GM21723 (cell line): Measurements from ENCODE around the gene OTUD7B.

Experiments used
- ATAC-seq: cut with Tn5 transposase; IDR thresholded peaks from one replicate; pipeline ENCODE4 v1.9.1; 2021; ENCODE audit warnings: mild to moderate bottlenecking, moderate library complexity; ENCODE audit not compliant: unreplicated experiment

OTUD7B gene

DNA sequence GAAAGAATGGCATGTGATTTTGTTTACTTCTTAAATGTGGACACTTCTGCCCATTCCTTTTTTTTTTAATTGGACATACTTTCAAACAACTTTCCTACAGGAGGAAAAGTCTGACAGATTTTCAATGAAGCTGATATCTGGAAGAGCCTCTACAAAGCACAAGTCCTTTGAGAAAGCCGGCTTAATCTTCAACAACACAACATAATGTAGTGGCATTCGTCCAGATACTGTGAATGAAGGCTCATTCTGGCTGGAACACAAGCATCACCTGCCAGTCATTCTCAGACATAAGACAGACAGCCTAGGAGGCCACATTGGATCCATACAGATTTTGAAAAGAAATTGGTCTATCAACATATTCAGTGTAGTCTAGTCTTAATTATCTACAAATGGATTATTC lies 4.9 kb downstream of the OTUD7B start:
- ATAC-seq: no peak

DNA sequence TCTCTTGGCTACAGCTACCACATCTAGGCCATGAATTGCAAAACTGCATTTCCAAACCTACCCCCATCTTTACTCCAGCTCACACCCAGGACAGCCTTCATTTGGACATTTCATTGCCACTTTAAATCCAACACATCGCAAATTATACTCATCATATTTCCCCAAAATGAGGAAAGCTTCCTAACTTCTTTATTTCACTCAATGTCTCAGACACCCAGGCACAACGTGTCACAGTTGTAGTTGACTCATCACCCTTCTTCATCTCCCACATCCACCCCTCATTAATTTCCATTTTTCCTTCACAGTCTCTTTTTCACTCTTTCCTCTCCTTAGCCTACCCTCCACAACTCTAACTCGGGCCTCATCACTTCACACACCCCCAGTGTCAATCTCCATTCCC lies 6.7 kb downstream of the OTUD7B start:
- ATAC-seq: no peak

DNA sequence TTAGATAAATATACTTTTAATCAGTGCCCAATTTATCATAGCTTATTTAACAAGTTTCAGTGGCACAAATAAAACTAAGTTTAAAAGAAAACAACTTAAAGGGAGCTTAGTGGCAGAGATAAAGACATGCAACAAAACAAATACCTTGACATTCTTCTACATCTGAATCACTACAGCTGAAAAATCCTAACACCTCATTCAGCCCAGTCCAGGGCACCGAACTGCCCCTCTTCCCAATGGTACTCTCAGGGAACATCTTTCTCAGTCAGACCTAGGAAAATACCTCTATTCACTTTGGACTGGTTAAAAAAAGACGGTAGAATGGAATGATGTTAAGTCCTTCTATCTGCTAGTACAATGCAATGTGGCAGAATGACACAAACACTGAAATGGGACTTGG lies 8.3 kb downstream of the OTUD7B start:
- no peak for ATAC-seq

DNA sequence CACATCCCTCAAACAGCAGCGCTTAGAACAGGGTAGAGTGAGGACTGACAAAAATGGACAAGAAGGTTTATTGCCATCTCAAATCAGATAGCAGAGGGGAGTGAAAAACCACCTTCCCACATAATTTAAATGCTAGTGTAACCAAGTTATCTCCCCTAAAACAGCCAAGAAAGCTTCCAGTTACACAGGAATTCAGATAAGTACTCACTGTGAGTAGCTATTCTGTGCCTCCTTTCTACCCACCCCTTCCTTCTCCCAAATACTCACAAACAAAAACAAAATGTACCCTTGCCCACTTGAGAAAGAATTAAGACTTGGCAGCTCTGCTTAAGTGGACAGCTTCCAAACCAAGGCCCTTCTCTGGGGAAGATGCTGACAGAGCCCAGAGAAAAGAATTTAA lies 9.1 kb downstream of the OTUD7B start:
- ATAC-seq: no peak

DNA sequence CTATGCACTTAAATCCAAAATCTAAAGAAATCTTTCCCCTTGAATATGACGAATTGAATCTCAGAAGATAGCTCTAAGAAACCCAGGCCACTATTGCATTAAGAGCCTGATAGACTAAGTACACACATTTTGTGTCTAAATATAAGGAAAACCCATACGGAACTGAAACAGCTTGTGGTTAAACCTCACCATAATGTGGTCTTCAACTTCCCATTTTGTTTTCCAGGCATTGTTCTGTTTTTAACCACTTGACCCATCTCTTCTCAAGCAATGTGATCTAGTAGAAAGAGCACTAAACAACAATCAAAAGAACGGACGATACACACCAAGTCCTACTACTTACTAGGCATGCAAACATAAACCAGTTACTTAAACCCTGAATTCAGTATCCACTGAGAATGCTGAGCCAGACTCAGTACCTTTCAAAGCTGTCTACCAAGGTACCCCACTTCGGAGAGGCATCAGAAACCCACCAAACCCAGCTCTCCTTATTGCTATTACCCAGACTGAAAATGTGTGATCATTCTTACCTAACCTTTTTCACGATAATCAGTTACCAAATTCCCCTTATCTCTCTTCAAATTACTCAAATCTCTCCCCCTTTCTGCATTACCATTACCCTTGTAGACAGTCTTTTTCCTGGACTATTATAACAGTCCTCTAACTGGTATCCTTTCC lies 12.8 kb downstream of the OTUD7B start:
- peak; percentile 84 for ATAC-seq

DNA sequence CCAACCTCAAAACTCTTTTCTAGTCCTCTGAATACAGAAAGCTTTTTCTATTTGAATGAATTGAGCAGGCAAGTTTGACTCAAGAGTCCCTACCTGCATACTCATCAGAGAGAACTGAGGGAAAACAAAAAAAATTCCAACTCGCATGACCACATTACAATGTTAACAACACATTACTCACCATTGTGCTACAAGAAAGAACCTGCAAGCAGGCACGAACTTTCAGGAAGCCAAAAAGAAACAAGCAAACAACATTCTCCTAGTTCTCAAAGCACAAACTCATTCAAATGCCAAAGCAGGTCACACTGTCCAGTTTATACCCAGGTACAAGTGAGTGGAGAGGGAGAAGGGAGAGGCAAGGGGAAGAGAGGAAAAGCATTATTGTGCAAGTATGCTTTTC lies 14.6 kb downstream of the OTUD7B start:
- ATAC-seq: no peak

DNA sequence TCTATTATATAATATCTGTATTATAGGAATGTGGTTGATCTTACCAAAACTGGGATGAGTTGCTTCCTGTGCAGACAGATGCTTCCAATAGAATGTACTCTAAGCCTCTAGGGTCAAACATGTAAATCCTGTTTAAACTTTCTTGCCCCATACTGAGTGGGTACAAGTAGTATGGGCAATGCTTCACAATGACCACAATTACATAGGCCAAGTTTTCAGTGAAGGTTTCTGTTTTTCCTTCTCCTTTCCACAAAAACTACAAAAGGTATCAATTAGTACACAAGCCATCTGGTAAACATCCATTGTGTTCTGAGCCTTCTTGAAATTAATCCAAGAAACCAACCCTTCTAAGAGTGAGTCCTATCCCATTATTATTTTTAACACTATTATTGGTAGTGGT lies 16.8 kb downstream of the OTUD7B start:
- no peak for ATAC-seq

DNA sequence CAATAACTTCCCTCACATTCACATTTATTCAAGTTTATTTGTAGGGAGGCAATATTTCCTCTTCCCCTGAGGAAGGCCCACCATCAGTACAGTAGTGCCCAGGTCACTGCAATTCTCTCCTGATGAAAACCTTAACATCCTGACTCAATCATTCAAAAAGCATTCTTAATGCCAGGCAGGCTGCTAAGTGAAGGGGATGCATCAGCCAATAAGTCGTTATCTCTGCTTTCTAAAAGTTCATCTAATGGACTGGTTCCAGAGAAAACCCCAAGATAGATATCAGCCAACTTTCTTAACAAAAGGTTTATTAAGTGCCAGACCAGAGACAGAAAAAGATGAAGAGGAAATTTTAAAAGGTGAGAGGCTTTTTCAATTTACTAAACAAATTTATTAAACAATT lies 17.3 kb downstream of the OTUD7B start:
- ATAC-seq: no peak

DNA sequence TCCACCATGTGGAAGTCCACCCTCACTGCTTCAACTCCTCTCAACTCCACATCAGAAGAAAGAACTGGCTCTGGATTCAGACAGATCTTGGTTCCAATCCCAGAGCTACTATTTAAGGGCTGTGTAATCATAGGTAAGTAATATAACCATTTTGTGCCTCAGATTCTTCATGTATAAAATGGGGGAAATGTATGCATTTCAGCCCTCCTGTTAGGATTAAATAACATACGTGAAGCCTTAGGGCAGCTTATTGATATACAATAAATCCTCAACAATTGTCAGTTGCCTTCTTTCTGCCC lies 23.3 kb downstream of the OTUD7B start:
- no peak for ATAC-seq

DNA sequence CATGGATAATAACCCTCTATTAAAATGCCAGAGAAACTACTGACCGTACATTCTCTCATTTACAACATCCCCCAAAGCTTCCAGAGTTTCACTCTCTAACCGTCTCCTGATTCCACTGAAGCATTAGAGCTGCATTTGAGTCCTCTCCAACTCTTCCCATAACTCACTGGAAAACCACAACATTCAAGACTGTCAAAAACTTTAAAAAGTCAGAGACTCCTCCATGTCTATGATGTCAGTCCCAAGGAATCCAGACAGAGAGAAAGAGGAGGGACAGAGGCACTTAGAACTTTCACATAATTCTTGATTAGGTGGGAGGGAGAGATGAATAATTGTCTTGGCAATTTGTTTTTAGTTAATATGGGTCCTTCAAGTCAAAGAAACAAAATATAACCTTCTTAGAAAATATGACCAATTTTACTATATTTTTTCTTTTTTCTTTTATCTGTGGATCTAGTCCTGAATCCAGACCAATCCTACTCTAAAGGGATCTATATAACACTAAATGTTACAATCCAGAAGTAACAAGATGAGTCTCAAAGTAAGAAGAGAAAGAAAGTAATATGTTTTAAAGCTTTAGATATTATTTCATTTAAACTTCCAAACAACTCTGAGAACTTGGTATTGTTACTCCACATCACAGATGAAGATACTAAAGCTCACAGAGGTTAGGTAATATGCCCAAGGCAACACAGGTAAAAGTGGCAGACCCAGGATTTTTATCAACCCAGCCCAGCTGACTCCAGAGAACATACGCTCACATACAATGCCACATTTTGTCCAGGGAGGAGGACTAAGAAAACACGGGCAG lies 23.8 kb downstream of the OTUD7B start:
- ATAC-seq: no peak

DNA sequence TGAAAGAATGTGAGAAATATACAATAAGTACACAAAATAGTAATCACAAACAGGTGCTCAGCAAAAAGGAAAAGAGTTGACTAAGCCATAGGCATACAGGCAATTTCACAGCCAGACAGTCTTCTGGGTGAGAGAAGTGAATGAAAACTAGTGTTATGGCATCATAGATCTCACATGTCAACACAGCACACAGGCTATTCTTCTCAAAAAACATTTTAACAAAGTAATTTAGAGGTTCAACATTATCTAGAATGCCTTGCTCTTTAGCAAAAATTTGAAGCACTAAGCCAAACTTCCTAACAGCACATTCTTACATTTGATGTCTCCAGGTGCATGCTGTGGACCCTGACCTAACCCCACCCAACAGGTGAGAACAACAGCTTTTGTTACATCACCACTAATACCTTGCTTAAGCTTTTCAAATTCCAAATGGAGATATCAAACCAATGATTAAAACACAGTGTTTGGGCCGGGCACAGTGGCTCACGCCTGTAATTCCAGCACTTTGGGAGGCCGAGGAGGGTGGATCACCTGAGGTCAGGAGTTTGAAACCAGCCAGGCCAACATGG lies 30.5 kb downstream of the OTUD7B start:
- no peak for ATAC-seq

DNA sequence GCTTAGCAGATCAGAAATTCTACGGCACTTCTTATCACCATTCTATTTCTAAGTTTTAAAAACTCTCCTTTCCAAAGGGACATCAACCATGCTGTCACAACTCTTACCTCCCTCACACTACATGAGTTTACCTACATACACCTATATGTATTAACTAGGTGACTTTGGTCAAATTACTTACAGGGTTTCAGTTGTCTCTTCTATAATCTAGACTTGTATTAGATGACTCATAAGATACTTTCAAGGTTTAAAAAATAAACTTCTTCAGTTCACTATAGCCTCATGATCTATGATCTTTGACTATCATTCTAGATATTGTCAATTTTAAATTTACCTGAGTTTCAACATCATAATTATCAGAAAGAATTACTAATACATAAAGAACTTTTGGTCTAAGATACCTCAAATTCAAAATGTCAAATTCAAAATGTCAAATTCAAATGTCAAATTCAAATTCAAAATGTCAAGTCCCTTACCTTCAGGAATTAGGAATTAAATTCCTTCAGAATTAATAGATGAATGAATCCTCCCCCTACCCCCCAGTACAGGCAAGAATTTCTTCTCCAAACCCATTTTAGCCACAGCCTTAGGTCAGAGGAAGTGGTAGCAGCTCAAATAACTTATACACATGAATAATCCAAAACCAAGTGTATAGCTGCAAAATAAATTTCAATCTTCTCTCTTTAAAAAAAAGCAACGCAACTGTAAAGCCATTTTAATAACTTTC lies 31.1 kb downstream of the OTUD7B start:
- ATAC-seq: no peak

DNA sequence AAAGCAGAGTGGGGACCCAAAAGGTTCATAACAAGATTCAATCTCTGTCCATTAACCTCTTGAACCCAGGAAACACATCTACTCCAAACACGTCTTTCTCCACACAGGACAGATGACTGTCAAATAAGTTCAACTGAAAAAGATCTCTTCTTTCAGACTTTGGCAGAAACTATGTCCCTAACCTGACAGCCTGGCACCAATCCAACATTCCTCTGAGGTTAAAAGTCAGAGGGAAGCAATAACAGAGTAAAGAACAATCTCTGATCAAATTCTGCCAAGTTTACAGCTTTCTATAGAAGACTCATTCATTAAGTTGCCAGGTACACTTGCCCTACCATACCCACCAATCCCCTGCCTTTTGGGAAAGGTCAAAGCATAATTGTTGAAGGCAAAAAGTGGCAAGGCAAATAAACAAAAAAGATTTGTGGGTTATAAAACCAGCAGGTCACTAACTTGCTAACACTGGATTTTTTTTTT lies 31.9 kb downstream of the OTUD7B start:
- no peak for ATAC-seq

DNA sequence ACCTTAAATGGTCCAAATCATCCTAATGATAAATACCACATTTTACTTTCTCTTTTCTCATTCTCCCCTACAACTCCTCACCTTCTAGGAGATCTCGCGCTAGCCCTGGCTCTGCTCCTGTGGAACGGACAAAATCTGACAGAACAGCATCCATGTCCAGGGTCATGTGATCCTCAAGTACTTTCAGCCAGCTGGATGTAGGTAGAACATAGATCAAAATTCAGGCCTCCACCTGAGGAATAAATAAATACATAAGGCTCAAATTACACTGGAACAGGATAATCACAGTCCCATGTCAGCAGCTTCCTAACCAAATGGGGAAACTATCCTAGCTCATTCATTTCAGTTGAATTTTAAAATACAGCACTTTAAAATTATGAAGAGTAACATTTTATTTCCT lies 33.2 kb downstream of the OTUD7B start:
- no peak for ATAC-seq

DNA sequence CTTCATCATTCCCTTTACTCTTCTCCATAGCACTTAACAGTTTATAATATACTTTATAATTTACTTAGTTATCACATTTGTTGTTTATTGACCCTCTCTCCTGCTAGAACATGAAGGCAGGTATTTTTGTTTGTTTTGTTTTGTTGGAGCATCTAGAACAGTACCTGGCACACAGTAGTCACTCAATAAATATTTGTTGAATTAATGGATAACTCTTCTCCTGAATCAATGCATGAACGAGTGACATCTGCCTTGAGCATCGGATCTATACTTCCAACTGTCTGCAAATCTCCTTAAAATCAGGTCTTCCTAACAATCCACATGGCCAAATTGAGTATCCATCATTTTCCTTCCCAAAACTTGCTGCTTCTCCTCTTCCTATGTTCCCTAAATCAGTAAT lies 38.0 kb downstream of the OTUD7B start:
- ATAC-seq: no peak

DNA sequence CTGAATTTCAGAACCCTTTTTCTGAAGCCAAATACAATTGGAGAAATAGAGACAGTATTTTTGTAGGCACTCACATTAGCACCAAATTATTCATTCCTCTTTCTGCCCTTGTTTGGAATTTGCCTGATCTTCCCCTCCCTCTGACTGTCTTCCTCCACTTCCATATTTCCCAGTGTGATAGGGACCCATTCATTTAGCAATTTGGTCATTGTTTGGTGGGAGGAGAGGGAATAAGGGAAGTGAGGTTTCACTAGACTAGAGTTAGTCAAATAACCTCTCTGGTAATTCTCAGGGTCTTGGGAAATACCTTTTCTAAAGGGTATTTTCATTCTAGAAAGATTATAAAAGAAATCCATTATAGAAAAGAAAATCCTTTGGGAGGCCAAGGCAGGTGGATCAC lies 42.9 kb downstream of the OTUD7B start:
- no peak for ATAC-seq

DNA sequence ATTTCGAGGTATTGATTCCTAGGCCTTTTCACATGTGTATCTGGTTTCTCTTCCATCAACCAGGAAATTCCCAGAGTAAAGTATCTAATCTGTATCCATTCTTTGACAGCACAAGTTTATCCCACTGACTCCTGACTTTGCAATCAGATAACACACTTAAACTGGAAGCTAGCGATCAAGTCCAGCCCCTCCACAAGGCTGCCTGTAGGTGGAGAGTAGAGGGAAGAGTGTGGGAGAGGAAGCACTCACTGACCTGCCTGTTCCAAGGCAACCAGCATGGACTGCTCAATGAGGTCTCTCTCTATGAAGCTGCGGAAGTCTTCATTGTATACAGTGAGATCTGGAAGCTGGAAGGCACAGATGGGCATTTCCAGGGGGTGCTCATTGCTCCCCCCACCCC lies 43.5 kb downstream of the OTUD7B start:
- no peak for ATAC-seq

DNA sequence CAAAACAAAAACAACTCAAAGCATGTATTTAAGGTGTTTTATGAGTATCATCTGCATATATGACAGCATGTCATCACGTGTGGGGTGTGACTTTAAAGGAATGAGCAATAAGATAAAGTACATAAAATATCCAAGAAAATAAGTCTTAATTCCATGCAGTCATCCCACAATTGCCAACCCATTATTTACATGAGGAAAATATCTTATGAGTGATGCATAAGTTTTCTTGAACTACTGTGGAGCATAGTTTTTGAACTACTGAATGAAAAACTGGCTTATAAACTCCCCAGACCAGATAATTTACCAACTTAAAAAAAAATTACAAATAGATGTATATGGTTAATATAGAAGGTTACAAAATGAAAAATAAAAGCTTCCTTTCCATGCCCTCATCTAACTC lies 44.1 kb downstream of the OTUD7B start:
- ATAC-seq: no peak

DNA sequence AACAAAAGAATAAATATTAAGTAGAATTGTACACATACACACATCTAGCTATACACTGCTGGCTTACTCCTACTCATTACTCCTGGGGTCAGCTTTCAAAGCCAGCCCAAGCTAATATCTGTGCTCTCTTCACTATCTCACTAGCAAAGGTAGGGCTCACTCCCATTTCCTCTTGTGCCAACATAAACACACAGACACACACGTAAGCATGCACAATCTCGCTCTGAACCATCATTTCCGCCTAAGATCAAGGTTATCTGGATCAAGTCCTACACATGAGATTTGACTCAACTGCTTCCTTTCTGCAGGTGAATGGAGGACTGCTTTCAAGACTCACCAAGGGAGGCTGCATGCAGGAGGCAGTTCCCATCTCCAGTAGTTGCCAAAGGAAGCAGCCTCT lies 45.1 kb downstream of the OTUD7B start:
- no peak for ATAC-seq

DNA sequence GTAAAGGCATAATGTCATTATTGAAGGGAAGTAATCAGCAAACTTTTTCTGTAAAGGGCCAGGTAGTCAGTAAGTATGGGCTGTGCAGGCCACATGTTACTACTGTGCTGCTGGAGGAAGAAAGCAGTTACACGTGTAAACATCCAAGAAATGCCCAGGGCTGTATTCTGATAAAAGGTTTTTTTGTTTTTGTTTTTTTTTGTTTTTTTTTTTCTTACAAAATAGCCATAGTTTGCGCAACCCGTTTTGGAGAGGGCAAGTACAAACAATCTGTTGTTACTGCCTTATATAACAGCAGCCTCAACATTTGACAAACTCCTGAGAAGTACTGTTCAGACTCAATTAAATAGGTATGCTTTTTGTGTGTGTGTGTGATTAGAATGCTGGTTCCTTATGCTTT lies 47.2 kb downstream of the OTUD7B start:
- no peak for ATAC-seq

DNA sequence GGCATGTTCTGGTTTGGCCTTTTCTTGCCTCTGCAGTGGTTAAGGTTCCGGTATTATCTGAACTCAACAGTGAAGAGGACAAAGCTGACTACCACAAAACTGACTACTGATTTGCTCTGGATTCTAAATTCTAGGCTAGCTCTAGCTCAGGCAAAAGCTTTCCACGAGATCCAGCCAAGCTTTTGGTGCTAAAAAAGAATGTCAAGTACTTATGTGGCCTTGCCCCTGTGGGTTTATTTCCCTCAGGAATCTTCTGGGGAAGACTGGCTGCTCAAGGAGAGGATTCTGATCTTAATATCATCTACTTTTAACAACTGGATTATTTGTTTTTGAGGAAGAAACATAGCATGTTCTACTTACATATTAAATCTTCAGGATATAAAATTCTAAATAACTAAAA lies 47.8 kb downstream of the OTUD7B start:
- ATAC-seq: no peak
